Retina (tissue), 1 donor: ENCODE measurements around the gene KIAA1328.

Experiments used
- DNase-seq: peaks from one replicate; pipeline ENCODE4 v3.0.0-alpha.2; 2016

Gene KIAA1328

GRCh38 chr18:36974686-36975085 is 145.8 kb downstream of the KIAA1328 start:
- no peak for DNase-seq

GRCh38 chr18:36977121-36977520 is 148.2 kb downstream of the KIAA1328 start:
- DNase-seq, result no peak

GRCh38 chr18:36993068-36993467 is 164.1 kb downstream of the KIAA1328 start:
- DNase-seq, result no peak

- DNase-seq, result no peak
Observed at GRCh38 chr18:37006742-37007141, 177.8 kb downstream of the KIAA1328 start.

- DNase-seq, result no peak
Observed at GRCh38 chr18:37012452-37012851, 183.5 kb downstream of the KIAA1328 start.

GRCh38 chr18:37019157-37019827 is 190.4 kb downstream of the KIAA1328 start:
- DNase-seq, result no peak

- no peak for DNase-seq
Observed at GRCh38 chr18:37033419-37033818, 204.5 kb downstream of the KIAA1328 start.

- DNase-seq, result no peak
Observed at GRCh38 chr18:37042381-37042780, 213.5 kb downstream of the KIAA1328 start.

GRCh38 chr18:37055137-37055802 is 226.3 kb downstream of the KIAA1328 start:
- peak; percentile 18 for DNase-seq

- no peak for DNase-seq
Observed at GRCh38 chr18:37064187-37064586, 235.3 kb downstream of the KIAA1328 start.

GRCh38 chr18:37065254-37065653 is 236.3 kb downstream of the KIAA1328 start:
- DNase-seq, result no peak

- no peak for DNase-seq
Observed at GRCh38 chr18:37084912-37085311, 256.0 kb downstream of the KIAA1328 start.

GRCh38 chr18:37085362-37085761 is 256.4 kb downstream of the KIAA1328 start:
- no peak for DNase-seq

GRCh38 chr18:37107748-37108522 is 279.0 kb downstream of the KIAA1328 start:
- no peak for DNase-seq

- no peak for DNase-seq
Observed at GRCh38 chr18:37122877-37123276, 293.9 kb downstream of the KIAA1328 start.

- no peak for DNase-seq
Observed at GRCh38 chr18:37124516-37124915, 295.6 kb downstream of the KIAA1328 start.

GRCh38 chr18:37135177-37135576 is 306.2 kb downstream of the KIAA1328 start:
- DNase-seq, result no peak

- no peak for DNase-seq
Observed at GRCh38 chr18:37138456-37138855, 309.5 kb downstream of the KIAA1328 start.

- no peak for DNase-seq
Observed at GRCh38 chr18:37139876-37140275, 310.9 kb downstream of the KIAA1328 start.

- DNase-seq, result no peak
Observed at GRCh38 chr18:37144921-37145320, 316.0 kb downstream of the KIAA1328 start.

GRCh38 chr18:37156330-37156942 is 327.5 kb downstream of the KIAA1328 start:
- DNase-seq, result no peak

- no peak for DNase-seq
Observed at GRCh38 chr18:37160038-37160820, 331.3 kb downstream of the KIAA1328 start.

- DNase-seq, result no peak
Observed at GRCh38 chr18:37161491-37161890, 332.6 kb downstream of the KIAA1328 start.
